Measurements from ENCODE around the gene DDX17. TPM values are rescaled to one million over a fixed set of nuclear protein-coding genes. Genes with fewer than 3 reads are reported as not detected.

The DDX17 gene
- total and polyA plus RNA-seq, 10 of the 15 experiments (the other 5 are each of a cell fraction or from before 2014, with no cell fraction given) = 25.2 to 778 (median 266) TPM

DNA sequence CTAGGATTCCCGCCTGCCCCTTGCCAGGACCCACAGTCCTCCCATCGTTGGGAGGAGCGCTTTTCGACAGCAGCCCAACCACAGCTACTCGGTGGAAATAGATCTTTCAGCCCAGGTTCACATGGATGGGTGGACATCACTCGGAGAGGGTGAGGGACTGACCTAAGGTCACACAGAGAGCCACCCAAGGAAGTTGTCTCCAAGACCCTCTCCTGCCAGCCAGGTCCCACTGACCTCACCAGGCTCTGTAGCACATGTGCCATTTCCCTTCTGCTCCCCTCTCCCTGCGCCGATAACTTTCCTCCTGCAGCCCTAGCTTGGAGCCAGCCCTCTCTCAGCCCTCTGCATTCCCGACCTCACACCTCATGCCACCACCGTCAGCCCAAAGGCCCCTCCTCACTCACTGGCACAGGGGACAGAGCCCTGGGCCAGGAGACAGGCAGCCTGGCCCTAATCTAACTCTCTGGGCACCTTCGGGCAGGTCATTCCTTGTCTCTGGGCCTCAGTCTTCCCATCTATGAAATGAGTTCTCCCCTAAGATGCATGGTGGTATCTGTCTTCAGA is 55.8 kb downstream of the DDX17 start:
- no peak for ATAC-seq
- H3K27me3 ChIP-seq (replicated peaks in 1 of 2; ENCODE audit: control insufficient read depth in 2 of 2, insufficient read depth in 2 of 2, low read length in 1 of 2) = peaks cover 5 to 14% of the 10 kb centered on the region in 2 experiments
- H3K27ac ChIP-seq (ENCODE audit: control insufficient read depth, insufficient read depth) = no peak overlapping the region
- no peak overlapping the region for H3K4me2 ChIP-seq (ENCODE audit: control insufficient read depth, insufficient read depth)
- RAD21 ChIA-PET (ENCODE audit: unreplicated experiment) = no interaction called here
- no peak for FAIRE-seq
- intact Hi-C loops (cut with micrococcal nuclease; ENCODE audit: unreplicated experiment) = no loop called here
- POLR2A ChIA-PET = no interaction called here
- WGBS (ENCODE audit: insufficient coverage, insufficient replicate concordance, low lambda C conversion rate, missing lambda C conversion rate) = 45% methylated on average over 11 of the region's 11 CpGs
- H4K20me1 ChIP-seq (ENCODE audit: control insufficient read depth, insufficient read depth) = peaks cover 3% of the 10 kb centered on the region; the same call in 1 of the 2 replicates
- DNase-seq (ENCODE audit: low read depth, low spot score) = no peak
- no TSS peak for BruUV-seq (replicated peaks)
- CTCF ChIA-PET = no interaction called here
- in situ Hi-C loops (cut with MboI) = no loop called here
- H3K9ac ChIP-seq (ENCODE audit: control insufficient read depth, insufficient read depth, low read length) = no peak overlapping the region
- peaks cover 6% of the 10 kb centered on the region; the same call in 1 of the 2 replicates for H3K4me1 ChIP-seq (ENCODE audit: control insufficient read depth, insufficient read depth, low read length)
- SMC1A ChIA-PET (ENCODE audit: uncharacterized antibody, unreplicated experiment) = no interaction called here
- H3K9me3 ChIP-seq (replicated peaks; ENCODE audit: control insufficient read depth, insufficient read depth, low read length) = no peaks in the 10 kb centered on the region
- H3K4me3 ChIP-seq = no peak overlapping the region
- no peak overlapping the region for H2AFZ ChIP-seq (ENCODE audit: control insufficient read depth, low read depth, low read length)
- H3K79me2 ChIP-seq (ENCODE audit: control insufficient read depth, insufficient read depth, low read length) = no peaks in the 10 kb centered on the region
- TF ChIP-seq EP300 (IDR thresholded peaks at IDR 0.05; ENCODE audit: borderline replicate concordance in 1 of 2, control insufficient read depth in 1 of 2, low read depth in 2 of 2, low read length in 2 of 2) = no peak
- TF ChIP-seq, protein P1, sequence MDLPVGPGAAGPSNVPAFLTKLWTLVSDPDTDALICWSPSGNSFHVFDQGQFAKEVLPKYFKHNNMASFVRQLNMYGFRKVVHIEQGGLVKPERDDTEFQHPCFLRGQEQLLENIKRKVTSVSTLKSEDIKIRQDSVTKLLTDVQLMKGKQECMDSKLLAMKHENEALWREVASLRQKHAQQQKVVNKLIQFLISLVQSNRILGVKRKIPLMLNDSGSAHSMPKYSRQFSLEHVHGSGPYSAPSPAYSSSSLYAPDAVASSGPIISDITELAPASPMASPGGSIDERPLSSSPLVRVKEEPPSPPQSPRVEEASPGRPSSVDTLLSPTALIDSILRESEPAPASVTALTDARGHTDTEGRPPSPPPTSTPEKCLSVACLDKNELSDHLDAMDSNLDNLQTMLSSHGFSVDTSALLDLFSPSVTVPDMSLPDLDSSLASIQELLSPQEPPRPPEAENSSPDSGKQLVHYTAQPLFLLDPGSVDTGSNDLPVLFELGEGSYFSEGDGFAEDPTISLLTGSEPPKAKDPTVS (IDR thresholded peaks at IDR 0.05; ENCODE audit: low read depth, low read length) = no peak
- TF ChIP-seq ZNF217 (IDR thresholded peaks at IDR 0.05) = no peak
- TF ChIP-seq NR2F1 (conservative IDR thresholded peaks at IDR 0.05) = no peak
- TF ChIP-seq CREM (IDR thresholded peaks at IDR 0.05; ENCODE audit: low read depth) = no peak
- no peak for TF ChIP-seq ZZZ3 (IDR thresholded peaks at IDR 0.05; ENCODE audit: control insufficient read depth, insufficient read length, low read depth)
- no peak for TF ChIP-seq CBX3 (IDR thresholded peaks at IDR 0.05; ENCODE audit: borderline replicate concordance, low read depth)
- TF ChIP-seq KDM1A (IDR thresholded peaks at IDR 0.05; ENCODE audit: borderline replicate concordance) = no peak
- TF ChIP-seq TBL1XR1 (IDR thresholded peaks at IDR 0.05; ENCODE audit: low read depth, low read length) = no peak
- TF ChIP-seq BRCA1 (IDR thresholded peaks at IDR 0.05; ENCODE audit: low read depth, low read length) = no peak
- no peak for TF ChIP-seq ZNF207 (IDR thresholded peaks at IDR 0.05; ENCODE audit: borderline replicate concordance)
- TF ChIP-seq GABPA (IDR thresholded peaks at IDR 0.05; ENCODE audit: low read depth) = no peak
- no peak for TF ChIP-seq DPF2 (IDR thresholded peaks at IDR 0.05)
- no peaks in the 10 kb centered on the region for H3K36me3 ChIP-seq (ENCODE audit: control insufficient read depth in 2 of 2, insufficient read depth in 2 of 2, low read length in 1 of 2)
